SK-N-SH treated with all-trans-retinoic acid at 6 μM for 48 hours (cell line): Measurements from ENCODE around the gene PLBD2.

Experiments
- ARNTL ChIP-seq: fragments of 450-650 bp; formaldehyde crosslinking; IDR thresholded peaks from 2 replicates; pipeline ENCODE4 v1.5.0; 2020; ENCODE audit warnings: low read depth, mild to moderate bottlenecking, moderate library complexity, borderline replicate concordance
- PPARA ChIP-seq: fragments of 250-450 bp; sonication (Bioruptor Pico); IDR thresholded peaks from 2 replicates; pipeline ENCODE4 v1.5.0; 2020; ENCODE audit warnings: mild to moderate bottlenecking, borderline replicate concordance
- ZFP3 ChIP-seq: fragments of 250-450 bp; sonication (Bioruptor Pico); IDR thresholded peaks from 2 replicates; pipeline ENCODE4 v1.5.0; 2020; ENCODE audit warnings: mild to moderate bottlenecking, moderate library complexity
- ZFP30 ChIP-seq: fragments of 450-650 bp; formaldehyde crosslinking; IDR thresholded peaks from 2 replicates; pipeline ENCODE4 v1.5.0; 2022; ENCODE audit warnings: mild to moderate bottlenecking, moderate library complexity
- ZNF70 ChIP-seq: fragments of 450-650 bp; formaldehyde crosslinking; IDR thresholded peaks from 2 replicates; pipeline ENCODE4 v1.5.0; 2020; ENCODE audit warnings: mild to moderate bottlenecking, moderate library complexity
- TF ChIP-seq, protein P1 (sequence below): fragments of 250-450 bp; sonication (Bioruptor Pico); IDR thresholded peaks from 2 replicates; pipeline ENCODE4 v1.5.1; 2020; ENCODE audit warnings: low read depth, mild to moderate bottlenecking, moderate library complexity
- TF ChIP-seq, protein P2 (sequence below): fragments of 250-450 bp; sonication (Bioruptor Pico); IDR thresholded peaks from 2 replicates; pipeline ENCODE4 v1.8.0; 2020; ENCODE audit warnings: mild to moderate bottlenecking, moderate library complexity, borderline replicate concordance

DNA sequence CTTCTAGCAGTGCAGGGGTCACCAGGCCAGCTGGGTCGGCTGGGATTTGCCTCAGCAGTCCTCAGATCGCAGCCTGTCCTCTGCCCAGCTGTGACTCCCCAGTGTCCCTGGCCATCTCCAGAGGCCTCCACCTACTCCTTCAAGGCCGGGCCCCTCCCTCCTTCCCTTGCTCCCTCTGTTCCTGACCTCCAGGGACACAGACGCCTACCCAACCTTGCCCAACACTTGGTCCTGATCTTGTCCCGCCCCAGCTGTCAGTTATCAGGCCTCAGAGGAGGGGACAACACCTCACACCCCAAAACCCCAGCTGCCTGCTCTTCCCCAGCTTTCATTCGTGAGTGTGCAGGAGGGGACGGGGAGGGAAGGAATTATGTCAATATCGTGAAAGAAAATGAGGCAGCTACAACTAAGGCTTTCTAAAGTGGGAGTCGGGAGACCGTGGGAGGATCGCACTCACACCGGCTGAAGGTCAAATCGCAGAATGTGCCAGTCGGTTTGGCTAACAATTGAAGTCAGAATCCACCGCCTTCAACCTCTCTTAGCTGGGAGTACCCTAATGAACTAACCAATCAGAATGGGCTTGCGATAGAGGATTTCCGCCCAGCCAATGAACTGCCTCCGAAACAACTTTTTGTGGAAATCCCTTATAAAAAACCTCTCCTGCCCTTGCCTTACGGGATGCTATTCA lies 9.4 kb upstream of the PLBD2 start:
- TF ChIP-seq, protein P1, sequence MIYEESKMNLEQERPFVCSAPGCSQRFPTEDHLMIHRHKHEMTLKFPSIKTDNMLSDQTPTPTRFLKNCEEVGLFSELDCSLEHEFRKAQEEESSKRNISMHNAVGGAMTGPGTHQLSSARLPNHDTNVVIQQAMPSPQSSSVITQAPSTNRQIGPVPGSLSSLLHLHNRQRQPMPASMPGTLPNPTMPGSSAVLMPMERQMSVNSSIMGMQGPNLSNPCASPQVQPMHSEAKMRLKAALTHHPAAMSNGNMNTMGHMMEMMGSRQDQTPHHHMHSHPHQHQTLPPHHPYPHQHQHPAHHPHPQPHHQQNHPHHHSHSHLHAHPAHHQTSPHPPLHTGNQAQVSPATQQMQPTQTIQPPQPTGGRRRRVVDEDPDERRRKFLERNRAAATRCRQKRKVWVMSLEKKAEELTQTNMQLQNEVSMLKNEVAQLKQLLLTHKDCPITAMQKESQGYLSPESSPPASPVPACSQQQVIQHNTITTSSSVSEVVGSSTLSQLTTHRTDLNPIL (CRISPR knock-in tag) = no peak
- TF ChIP-seq ARNTL (CRISPR knock-in tag) (no peak), ZNF70 (CRISPR knock-in tag) (no peak), ZFP3 (CRISPR knock-in tag) (no peak), ZFP30 (CRISPR knock-in tag) (no peak), PPARA (CRISPR knock-in tag) (no peak)
- TF ChIP-seq, protein P2, sequence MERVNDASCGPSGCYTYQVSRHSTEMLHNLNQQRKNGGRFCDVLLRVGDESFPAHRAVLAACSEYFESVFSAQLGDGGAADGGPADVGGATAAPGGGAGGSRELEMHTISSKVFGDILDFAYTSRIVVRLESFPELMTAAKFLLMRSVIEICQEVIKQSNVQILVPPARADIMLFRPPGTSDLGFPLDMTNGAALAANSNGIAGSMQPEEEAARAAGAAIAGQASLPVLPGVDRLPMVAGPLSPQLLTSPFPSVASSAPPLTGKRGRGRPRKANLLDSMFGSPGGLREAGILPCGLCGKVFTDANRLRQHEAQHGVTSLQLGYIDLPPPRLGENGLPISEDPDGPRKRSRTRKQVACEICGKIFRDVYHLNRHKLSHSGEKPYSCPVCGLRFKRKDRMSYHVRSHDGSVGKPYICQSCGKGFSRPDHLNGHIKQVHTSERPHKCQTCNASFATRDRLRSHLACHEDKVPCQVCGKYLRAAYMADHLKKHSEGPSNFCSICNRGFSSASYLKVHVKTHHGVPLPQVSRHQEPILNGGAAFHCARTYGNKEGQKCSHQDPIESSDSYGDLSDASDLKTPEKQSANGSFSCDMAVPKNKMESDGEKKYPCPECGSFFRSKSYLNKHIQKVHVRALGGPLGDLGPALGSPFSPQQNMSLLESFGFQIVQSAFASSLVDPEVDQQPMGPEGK (CRISPR knock-in tag) = no peak
